Chondrocyte (in vitro differentiated cells): Measurements from ENCODE around the gene AXIN1. TPM values are rescaled to one million over a fixed set of nuclear protein-coding genes. Genes with fewer than 3 reads are reported as not detected.

Experiments used
- DNase-seq: peaks from one replicate; pipeline ENCODE4 v3.0.0; 2021; ENCODE audit warnings: mixed read lengths, low spot score
- H3K27ac Mint-ChIP-seq: one replicate; pipeline ENCODE4 v1.8.0; 2021; ENCODE audit warnings: mild to moderate bottlenecking, moderate library complexity, mixed read lengths; ENCODE audit not compliant: unreplicated experiment
- H3K27me3 Mint-ChIP-seq: 2 replicates; pipeline ENCODE4 v1.8.0; 2021; ENCODE audit warnings: low read depth, mixed read lengths
- H3K36me3 Mint-ChIP-seq: 2 replicates; pipeline ENCODE4 v1.8.0; 2021; ENCODE audit warnings: low read depth, mixed read lengths
- H3K4me1 Mint-ChIP-seq: 2 replicates; pipeline ENCODE4 v1.8.0; 2021; ENCODE audit warnings: low read depth, mild to moderate bottlenecking, mixed read lengths
- H3K4me3 Mint-ChIP-seq: one replicate; pipeline ENCODE4 v1.8.0; 2021; ENCODE audit warnings: mild to moderate bottlenecking, moderate library complexity, mixed read lengths; ENCODE audit not compliant: unreplicated experiment
- H3K9me3 Mint-ChIP-seq: 2 replicates; pipeline ENCODE4 v1.8.0; 2021; ENCODE audit warnings: low read depth, mixed read lengths
- CTCF ChIP-seq: fragments of 200-600 bp; sonication (generic); IDR thresholded peaks from 2 replicates; pipeline ENCODE4 v1.5.0; 2021; ENCODE audit warnings: antibody characterized with exemption, mild to moderate bottlenecking, moderate library complexity
- total RNA-seq: library from RNA; stranded (reverse); gene quantifications from 3 replicates; pipeline ENCODE4 v1.2.1, GENCODE V29; 2021

Gene AXIN1
- total RNA-seq, 1 donor from 2014 or later: 27.2 TPM

DNA sequence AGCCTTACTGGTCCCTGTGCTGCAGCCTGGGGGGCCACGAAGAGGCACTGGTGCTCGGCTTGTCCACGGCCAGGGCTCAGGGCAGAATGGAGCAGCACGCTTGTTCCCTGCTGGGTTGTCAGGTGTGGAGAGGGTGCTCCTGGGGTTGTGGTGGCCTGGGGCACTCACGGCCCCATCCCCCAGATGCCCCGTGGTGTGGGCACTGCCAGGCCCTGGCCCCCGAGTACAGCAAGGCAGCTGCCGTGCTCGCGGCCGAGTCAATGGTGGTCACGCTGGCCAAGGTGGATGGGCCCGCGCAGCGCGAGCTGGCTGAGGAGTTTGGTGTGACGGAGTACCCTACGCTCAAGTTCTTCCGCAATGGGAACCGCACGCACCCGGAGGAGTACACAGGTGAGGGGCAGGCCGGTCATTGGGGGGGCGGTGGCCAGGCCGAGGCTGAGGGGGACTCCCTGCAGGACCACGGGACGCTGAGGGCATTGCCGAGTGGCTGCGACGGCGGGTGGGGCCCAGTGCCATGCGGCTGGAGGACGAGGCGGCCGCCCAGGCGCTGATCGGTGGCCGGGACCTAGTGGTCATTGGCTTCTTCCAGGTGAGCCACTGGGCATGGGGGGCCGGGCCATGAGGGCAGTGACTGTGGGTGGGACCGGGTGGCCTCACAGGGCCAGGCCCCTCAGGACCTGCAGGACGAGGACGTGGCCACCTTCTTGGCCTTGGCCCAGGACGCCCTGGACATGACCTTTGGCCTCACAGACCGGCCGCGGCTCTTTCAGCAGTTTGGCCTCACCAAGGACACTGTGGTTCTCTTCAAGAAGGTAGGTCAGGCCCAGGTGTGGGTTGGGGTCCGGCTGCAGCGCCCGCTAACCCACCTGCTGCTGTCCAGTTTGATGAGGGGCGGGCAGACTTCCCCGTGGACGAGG lies 68.1 kb downstream of the AXIN1 start:
- Mint-ChIP-seq H3K27ac (no peak overlapping the region), H3K9me3 (no peaks in the 10 kb centered on the region), H3K27me3 (no peaks in the 10 kb centered on the region), H3K36me3 (peaks cover 9% of the 10 kb centered on the region), H3K4me3 (no peak overlapping the region), H3K4me1 (no peaks in the 10 kb centered on the region)
- TF ChIP-seq CTCF: no peak
- DNase-seq: no peak

GRCh38 chr16:283033-283805 lies 69.3 kb downstream of the AXIN1 start, which contains the start of gene PDIA2:
Gene PDIA2, plus strand, starts transcription at chr16:283164. Its CDS starts 6 bp downstream, at chr16:283170.
- no peaks in the 10 kb centered on the region for H3K27me3 Mint-ChIP-seq
- no peak for DNase-seq
- TF ChIP-seq CTCF: no peak
- H3K4me3 Mint-ChIP-seq: no peak within 1 kb of the TSS
- H3K9me3 Mint-ChIP-seq: no peaks in the 10 kb centered on the region
- no peaks in the 10 kb centered on the region for H3K4me1 Mint-ChIP-seq
- H3K27ac Mint-ChIP-seq: no peak within 1 kb of the TSS
- H3K36me3 Mint-ChIP-seq: peaks cover 9% of the 10 kb centered on the region

GRCh38 chr16:282491-282890 lies 70.0 kb downstream of the AXIN1 start:
- no peak overlapping the region for H3K4me3 Mint-ChIP-seq
- peaks cover 5% of the 10 kb centered on the region for H3K36me3 Mint-ChIP-seq
- H3K9me3 Mint-ChIP-seq: no peaks in the 10 kb centered on the region
- no peak for TF ChIP-seq CTCF
- H3K4me1 Mint-ChIP-seq: no peaks in the 10 kb centered on the region
- no peaks in the 10 kb centered on the region for H3K27me3 Mint-ChIP-seq
- DNase-seq: no peak
- H3K27ac Mint-ChIP-seq: no peak overlapping the region

GRCh38 chr16:281660-282255 lies 70.8 kb downstream of the AXIN1 start:
- DNase-seq: no peak
- no peak overlapping the region for H3K4me3 Mint-ChIP-seq
- no peaks in the 10 kb centered on the region for H3K9me3 Mint-ChIP-seq
- no peaks in the 10 kb centered on the region for H3K27me3 Mint-ChIP-seq
- no peaks in the 10 kb centered on the region for H3K4me1 Mint-ChIP-seq
- no peak for TF ChIP-seq CTCF
- H3K36me3 Mint-ChIP-seq: peaks cover 4% of the 10 kb centered on the region
- H3K27ac Mint-ChIP-seq: no peak overlapping the region
